PC-3 (cell line): ENCODE results near the gene SUSD3.

Experiments used
- EZH2 ChIP-seq: fragments of 300-600 bp; sonication (generic); IDR thresholded peaks from one replicate; pipeline ENCODE4 v1.6.1; 2017; ENCODE audit warnings: antibody characterized with exemption, mild to moderate bottlenecking, low read length; ENCODE audit not compliant: unreplicated experiment
- EZH2phosphoT487 ChIP-seq: fragments of 300-600 bp; sonication (generic); IDR thresholded peaks from 2 replicates; pipeline ENCODE4 v1.6.1; 2018; ENCODE audit warnings: mild to moderate bottlenecking, antibody characterized with exemption, low read length, borderline replicate concordance
- TF ChIP-seq, protein P1 (sequence below): fragments of 300-600 bp; sonication (generic); conservative IDR thresholded peaks from 2 replicates; pipeline ENCODE4 v1.5.1; 2017; ENCODE audit warnings: antibody characterized with exemption, low read depth, mild to moderate bottlenecking, low read length

DNA sequence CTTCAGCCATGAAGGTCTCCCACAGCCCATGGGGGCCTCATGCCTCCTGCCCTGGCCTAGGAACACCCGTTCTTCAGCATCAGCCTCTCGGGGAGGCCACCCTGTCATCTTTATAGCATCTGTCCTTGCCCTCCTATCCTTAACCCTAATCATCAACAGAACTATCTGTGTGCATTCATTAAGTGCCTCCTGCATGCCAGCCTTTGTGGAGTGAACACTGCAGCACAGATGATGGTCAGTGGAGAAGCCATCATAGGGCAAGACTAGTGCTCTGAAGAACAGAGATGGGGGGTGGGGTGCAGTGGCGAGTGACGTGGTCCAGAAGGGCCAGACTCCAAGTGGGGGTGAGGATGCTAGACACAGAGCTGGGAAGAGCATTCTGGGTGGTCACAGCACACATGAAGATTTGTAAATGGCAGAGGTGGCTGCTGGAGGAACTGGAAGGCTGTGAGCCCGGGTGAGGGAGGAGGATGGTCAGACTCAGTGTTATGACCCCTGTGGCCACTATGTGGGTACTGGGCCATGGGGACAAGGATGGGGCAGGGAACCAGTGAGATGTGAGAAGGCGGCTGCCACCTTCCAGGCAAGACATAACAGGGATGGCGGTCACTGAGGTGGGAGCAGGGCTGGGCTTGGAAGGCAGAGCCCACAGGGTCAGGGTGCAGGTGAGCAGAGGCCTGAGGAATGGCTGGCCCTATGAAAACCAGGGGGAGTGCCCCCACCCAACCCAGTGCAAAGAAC, 33.9 kb downstream of the SUSD3 start:
- TF ChIP-seq EZH2phosphoT487 (no peak), EZH2 (no peak)
- TF ChIP-seq, protein P1, sequence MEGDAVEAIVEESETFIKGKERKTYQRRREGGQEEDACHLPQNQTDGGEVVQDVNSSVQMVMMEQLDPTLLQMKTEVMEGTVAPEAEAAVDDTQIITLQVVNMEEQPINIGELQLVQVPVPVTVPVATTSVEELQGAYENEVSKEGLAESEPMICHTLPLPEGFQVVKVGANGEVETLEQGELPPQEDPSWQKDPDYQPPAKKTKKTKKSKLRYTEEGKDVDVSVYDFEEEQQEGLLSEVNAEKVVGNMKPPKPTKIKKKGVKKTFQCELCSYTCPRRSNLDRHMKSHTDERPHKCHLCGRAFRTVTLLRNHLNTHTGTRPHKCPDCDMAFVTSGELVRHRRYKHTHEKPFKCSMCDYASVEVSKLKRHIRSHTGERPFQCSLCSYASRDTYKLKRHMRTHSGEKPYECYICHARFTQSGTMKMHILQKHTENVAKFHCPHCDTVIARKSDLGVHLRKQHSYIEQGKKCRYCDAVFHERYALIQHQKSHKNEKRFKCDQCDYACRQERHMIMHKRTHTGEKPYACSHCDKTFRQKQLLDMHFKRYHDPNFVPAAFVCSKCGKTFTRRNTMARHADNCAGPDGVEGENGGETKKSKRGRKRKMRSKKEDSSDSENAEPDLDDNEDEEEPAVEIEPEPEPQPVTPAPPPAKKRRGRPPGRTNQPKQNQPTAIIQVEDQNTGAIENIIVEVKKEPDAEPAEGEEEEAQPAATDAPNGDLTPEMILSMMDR = no peak
